GM12878 (cell line): Measurements from ENCODE around the gene ATF6. TPM values are rescaled to one million over a fixed set of nuclear protein-coding genes. Genes with fewer than 3 reads are reported as not detected.

ENCODE experiments used
- FOXK2 ChIP-seq: fragments of 450-650 bp; IDR thresholded peaks from 2 replicates; pipeline ENCODE4 v1.6.1; 2017; ENCODE audit warnings: mild to moderate bottlenecking, moderate library complexity
- SIX5 ChIP-seq: IDR thresholded peaks from 2 replicates; pipeline ENCODE4 v1.6.1; 2011; ENCODE audit warnings: mild to moderate bottlenecking, low read depth, low read length, moderate library complexity; ENCODE audit not compliant: severe bottlenecking
- SREBF1 ChIP-seq: IDR thresholded peaks from 2 replicates; pipeline ENCODE4 v1.6.1; 2012; ENCODE audit warnings: mild to moderate bottlenecking, low read length
- polyA plus RNA-seq, 11 experiments: library from polyadenylated mRNA; depleted of rRNA in 4 of 11; unstranded in 6 of 11; stranded (reverse) in 5 of 11; fragments of >200 nt; fragmentation: Nextera tagmentation in 4 of 11; fragmentation: Illumina TruSeq in 1 of 11; extraction: Ambion mirVana in 4 of 11; extraction: Trizol in 1 of 11; gene quantifications; 1 replicate in 1 of 11; 2 replicates in 10 of 11; pipeline versions ENCODE4 v1.2.1 to v1.2.3, GENCODE V29; 2011 to 2016; ENCODE audit warnings: inconsistent platforms in 2 of 11, missing spikeins in 2 of 11, low read depth in 1 of 11
- total RNA-seq, 4 experiments: library from RNA; depleted of rRNA in 3 of 4; stranded (reverse); fragments of >200 nt in 3 of 4; fragmentation: Illumina TruSeq in 1 of 4; extraction: Trizol in 1 of 4; gene quantifications; 2 replicates each; pipeline versions ENCODE4 v1.2.1 to v1.2.3, GENCODE V29; 2013 to 2021
- TF ChIP-seq, protein P1 (sequence below): fragments of 150-350 bp; IDR thresholded peaks from 2 replicates; pipeline ENCODE4 v1.6.1; 2016; ENCODE audit warnings: low read depth, low read length
- TF ChIP-seq, protein P2 (sequence below): fragments of 450-650 bp; IDR thresholded peaks from 2 replicates; pipeline ENCODE4 v1.6.1; 2018; ENCODE audit warnings: mild to moderate bottlenecking, low read depth, moderate library complexity; ENCODE audit not compliant: partially characterized antibody

ATF6 gene
- total and polyA plus RNA-seq, 10 of the 15 experiments (the other 5 are each of a cell fraction or from before 2014, with no cell fraction given): 7.8 to 24.3 (median 14.7) TPM

DNA sequence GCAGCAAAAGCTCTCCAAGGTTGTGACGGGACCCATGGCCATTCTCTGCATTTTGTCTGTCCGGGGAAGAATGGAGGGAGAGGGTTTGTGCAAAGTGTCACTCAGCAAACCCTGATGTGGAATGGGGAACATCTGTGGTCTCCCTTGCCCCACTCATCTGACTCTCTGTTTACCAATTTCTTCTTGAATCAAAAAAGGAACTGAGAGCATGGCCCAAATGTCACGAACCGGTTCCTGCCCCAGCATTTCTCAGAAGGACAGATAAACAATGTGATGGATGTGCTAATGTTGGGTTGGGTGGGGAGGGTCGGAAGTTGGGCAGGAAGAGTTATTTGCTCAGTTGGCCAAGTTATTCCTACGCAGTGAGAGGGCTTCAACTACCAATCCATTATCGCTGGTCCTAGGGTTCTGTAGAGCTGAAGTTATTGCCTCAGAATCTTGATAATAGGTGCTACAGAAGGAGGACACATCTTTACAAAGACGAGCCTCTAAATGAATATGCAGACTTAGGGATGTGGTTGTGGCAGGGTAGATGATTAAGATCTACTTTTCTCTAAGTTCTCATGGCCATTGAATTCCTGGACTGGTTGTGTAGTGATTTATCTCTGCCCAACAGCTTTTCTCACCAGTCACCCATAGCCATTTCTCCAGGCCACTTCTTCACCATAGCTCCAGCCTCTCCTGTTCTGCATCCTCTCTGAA lies 26.1 kb upstream of the ATF6 start (continued):
- TF ChIP-seq, protein P1, sequence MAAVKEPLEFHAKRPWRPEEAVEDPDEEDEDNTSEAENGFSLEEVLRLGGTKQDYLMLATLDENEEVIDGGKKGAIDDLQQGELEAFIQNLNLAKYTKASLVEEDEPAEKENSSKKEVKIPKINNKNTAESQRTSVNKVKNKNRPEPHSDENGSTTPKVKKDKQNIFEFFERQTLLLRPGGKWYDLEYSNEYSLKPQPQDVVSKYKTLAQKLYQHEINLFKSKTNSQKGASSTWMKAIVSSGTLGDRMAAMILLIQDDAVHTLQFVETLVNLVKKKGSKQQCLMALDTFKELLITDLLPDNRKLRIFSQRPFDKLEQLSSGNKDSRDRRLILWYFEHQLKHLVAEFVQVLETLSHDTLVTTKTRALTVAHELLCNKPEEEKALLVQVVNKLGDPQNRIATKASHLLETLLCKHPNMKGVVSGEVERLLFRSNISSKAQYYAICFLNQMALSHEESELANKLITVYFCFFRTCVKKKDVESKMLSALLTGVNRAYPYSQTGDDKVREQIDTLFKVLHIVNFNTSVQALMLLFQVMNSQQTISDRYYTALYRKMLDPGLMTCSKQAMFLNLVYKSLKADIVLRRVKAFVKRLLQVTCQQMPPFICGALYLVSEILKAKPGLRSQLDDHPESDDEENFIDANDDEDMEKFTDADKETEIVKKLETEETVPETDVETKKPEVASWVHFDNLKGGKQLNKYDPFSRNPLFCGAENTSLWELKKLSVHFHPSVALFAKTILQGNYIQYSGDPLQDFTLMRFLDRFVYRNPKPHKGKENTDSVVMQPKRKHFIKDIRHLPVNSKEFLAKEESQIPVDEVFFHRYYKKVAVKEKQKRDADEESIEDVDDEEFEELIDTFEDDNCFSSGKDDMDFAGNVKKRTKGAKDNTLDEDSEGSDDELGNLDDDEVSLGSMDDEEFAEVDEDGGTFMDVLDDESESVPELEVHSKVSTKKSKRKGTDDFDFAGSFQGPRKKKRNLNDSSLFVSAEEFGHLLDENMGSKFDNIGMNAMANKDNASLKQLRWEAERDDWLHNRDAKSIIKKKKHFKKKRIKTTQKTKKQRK: no peak
- TF ChIP-seq FOXK2 (no peak), SREBF1 (no peak), SIX5 (no peak)
- TF ChIP-seq, protein P2, sequence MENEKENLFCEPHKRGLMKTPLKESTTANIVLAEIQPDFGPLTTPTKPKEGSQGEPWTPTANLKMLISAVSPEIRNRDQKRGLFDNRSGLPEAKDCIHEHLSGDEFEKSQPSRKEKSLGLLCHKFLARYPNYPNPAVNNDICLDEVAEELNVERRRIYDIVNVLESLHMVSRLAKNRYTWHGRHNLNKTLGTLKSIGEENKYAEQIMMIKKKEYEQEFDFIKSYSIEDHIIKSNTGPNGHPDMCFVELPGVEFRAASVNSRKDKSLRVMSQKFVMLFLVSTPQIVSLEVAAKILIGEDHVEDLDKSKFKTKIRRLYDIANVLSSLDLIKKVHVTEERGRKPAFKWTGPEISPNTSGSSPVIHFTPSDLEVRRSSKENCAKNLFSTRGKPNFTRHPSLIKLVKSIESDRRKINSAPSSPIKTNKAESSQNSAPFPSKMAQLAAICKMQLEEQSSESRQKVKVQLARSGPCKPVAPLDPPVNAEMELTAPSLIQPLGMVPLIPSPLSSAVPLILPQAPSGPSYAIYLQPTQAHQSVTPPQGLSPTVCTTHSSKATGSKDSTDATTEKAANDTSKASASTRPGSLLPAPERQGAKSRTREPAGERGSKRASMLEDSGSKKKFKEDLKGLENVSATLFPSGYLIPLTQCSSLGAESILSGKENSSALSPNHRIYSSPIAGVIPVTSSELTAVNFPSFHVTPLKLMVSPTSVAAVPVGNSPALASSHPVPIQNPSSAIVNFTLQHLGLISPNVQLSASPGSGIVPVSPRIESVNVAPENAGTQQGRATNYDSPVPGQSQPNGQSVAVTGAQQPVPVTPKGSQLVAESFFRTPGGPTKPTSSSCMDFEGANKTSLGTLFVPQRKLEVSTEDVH: no peak
